SK-N-SH treated with all-trans-retinoic acid at 6 μM for 48 hours (cell line): Measurements from ENCODE around the gene TEP1.

Experiments
- ARNTL ChIP-seq: fragments of 450-650 bp; formaldehyde crosslinking; IDR thresholded peaks from 2 replicates; pipeline ENCODE4 v1.5.0; 2020; ENCODE audit warnings: low read depth, mild to moderate bottlenecking, moderate library complexity, borderline replicate concordance
- CSRNP3 ChIP-seq: fragments of 250-450 bp; sonication (Bioruptor Pico); IDR thresholded peaks from 2 replicates; pipeline ENCODE4 v1.5.1; 2021; ENCODE audit warnings: mild to moderate bottlenecking, moderate library complexity
- ESRRG ChIP-seq: fragments of 250-450 bp; sonication (Bioruptor Pico); IDR thresholded peaks from 2 replicates; pipeline ENCODE4 v1.6.1; 2021; ENCODE audit warnings: mild to moderate bottlenecking
- GLIS3 ChIP-seq: fragments of 250-450 bp; sonication (Bioruptor Pico); IDR thresholded peaks from 2 replicates; pipeline ENCODE4 v1.5.0; 2020; ENCODE audit warnings: mild to moderate bottlenecking, moderate library complexity
- ISL1 ChIP-seq: fragments of 250-450 bp; sonication (Bioruptor Pico); IDR thresholded peaks from 2 replicates; pipeline ENCODE4 v2.1.2; 2022; ENCODE audit warnings: mild to moderate bottlenecking, moderate library complexity
- PATZ1 ChIP-seq: fragments of 250-450 bp; sonication (Bioruptor Pico); IDR thresholded peaks from 2 replicates; pipeline ENCODE4 v1.8.0; 2020; ENCODE audit warnings: mild to moderate bottlenecking, moderate library complexity, borderline replicate concordance
- ZFP30 ChIP-seq: fragments of 450-650 bp; formaldehyde crosslinking; IDR thresholded peaks from 2 replicates; pipeline ENCODE4 v1.5.0; 2022; ENCODE audit warnings: mild to moderate bottlenecking, moderate library complexity

GRCh38 chr14:20377171-20377570 is 36.1 kb downstream of the TEP1 start:
- TF ChIP-seq GLIS3 (CRISPR knock-in tag) (no peak), ZFP30 (no peak), ISL1 (no peak), CSRNP3 (CRISPR knock-in tag) (no peak), ARNTL (CRISPR knock-in tag) (no peak), PATZ1 (CRISPR knock-in tag) (no peak), ESRRG (no peak)
